Measurements from ENCODE around the gene BLM.

DNA sequence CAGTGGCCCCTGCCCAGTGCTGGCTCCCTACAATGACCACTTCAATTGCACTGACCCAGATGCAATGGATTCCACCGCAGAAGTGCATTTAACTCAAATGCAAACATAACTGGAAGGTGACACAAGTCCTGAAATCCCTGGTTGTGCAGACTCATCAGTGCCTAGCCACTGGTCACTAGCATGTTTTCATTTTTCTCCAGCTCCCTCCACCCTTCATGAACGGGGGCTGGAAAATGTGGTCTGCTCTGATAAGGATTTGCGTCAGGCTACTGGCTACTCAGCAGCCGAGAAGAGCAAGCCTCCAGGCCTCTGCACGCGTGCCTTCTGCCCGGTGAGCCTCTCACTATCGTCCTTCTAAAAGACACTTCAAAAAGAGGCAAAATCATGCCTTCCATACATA lies 123.8 kb downstream of the BLM start:
- TF ChIP-seq, protein P1, sequence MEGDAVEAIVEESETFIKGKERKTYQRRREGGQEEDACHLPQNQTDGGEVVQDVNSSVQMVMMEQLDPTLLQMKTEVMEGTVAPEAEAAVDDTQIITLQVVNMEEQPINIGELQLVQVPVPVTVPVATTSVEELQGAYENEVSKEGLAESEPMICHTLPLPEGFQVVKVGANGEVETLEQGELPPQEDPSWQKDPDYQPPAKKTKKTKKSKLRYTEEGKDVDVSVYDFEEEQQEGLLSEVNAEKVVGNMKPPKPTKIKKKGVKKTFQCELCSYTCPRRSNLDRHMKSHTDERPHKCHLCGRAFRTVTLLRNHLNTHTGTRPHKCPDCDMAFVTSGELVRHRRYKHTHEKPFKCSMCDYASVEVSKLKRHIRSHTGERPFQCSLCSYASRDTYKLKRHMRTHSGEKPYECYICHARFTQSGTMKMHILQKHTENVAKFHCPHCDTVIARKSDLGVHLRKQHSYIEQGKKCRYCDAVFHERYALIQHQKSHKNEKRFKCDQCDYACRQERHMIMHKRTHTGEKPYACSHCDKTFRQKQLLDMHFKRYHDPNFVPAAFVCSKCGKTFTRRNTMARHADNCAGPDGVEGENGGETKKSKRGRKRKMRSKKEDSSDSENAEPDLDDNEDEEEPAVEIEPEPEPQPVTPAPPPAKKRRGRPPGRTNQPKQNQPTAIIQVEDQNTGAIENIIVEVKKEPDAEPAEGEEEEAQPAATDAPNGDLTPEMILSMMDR (IDR thresholded peaks at IDR 0.05 in 2 of 3, conservative IDR thresholded peaks at IDR 0.05 in 1 of 3; ENCODE audit: borderline replicate concordance in 1 of 3, insufficient read depth in 1 of 3, low read depth in 2 of 3, low read length in 2 of 3) = no peak
- no peak for TF ChIP-seq POLR2AphosphoS5 (IDR thresholded peaks at IDR 0.05; ENCODE audit: low read depth, low read length)
- TF ChIP-seq SP1 (IDR thresholded peaks at IDR 0.05; ENCODE audit: low read depth) = no peak
- TF ChIP-seq EZH2 (IDR thresholded peaks at IDR 0.05) = no peak
- TF ChIP-seq POLR2A (IDR thresholded peaks at IDR 0.05; ENCODE audit: borderline replicate concordance, extremely low read depth, insufficient read depth, insufficient read length) = no peak
- no peak for TF ChIP-seq ZNF274 (IDR thresholded peaks at IDR 0.05; ENCODE audit: low read depth, low read length)
- TF ChIP-seq CBX3 (IDR thresholded peaks at IDR 0.05; ENCODE audit: low read depth) = no peak

Data from HCT116 (cell line).